Measurements from ENCODE around the gene HNRNPF. TPM values are rescaled to one million over a fixed set of nuclear protein-coding genes. Genes with fewer than 3 reads are reported as not detected.
"Not testable (repeated sequence)": the region's sequence is repeated elsewhere in the genome, so short reads cannot be mapped to it uniquely, and the experiment has no call there.

The HNRNPF gene, protein sequence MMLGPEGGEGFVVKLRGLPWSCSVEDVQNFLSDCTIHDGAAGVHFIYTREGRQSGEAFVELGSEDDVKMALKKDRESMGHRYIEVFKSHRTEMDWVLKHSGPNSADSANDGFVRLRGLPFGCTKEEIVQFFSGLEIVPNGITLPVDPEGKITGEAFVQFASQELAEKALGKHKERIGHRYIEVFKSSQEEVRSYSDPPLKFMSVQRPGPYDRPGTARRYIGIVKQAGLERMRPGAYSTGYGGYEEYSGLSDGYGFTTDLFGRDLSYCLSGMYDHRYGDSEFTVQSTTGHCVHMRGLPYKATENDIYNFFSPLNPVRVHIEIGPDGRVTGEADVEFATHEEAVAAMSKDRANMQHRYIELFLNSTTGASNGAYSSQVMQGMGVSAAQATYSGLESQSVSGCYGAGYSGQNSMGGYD
- 242 TPM for polyA plus RNA-seq

DNA sequence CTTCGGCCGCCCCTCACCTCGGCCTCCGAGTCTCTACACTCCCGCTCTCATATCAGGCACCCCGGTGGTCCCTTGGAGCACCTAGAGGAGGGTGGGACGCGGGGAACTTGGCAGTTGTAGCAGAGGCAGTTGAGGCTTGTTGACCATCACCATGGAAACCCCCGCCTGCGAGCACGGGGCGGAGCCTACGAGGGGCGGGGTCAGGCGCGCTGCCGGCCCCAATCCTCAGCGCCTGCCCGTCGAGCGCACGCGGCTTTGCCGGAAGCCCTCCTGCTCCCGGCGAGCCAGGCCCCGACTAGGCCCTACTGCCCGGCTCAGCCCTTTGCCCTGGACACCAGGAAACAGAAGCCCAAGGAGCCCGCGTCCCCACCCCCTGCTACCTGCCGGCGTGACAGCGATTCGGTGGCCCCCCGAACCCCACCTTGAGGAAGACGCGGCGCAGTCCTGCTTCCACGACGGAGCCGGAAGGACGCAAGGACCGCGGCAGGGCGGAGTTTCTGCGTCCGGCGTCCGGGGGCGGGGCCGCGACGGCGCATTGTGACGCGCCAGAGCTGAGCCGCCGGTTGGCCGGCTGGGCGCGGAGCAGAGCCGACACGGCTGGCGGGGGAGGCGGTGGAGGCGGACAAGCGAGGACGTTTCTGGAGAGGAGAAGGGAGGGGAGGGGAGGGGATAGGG, at the start of gene HNRNPF:
HNRNPF (minus strand) TSS at position 477 of the 675 bp plus-strand sequence. CDS start 21,302 bp downstream, outside the sequence.
- no peaks in the 10 kb centered on the region for H3K27me3 Mint-ChIP-seq
- peak within 1 kb of the TSS; percentile 98 to 100 (median 100) for H3K4me3 Mint-ChIP-seq
- H3K36me3 Mint-ChIP-seq: peaks cover 4% of the 10 kb centered on the region
- H3K27ac Mint-ChIP-seq: peak within 1 kb of the TSS; percentile 99 to 100 (median 100)
- H3K4me1 Mint-ChIP-seq: peaks cover 11 to 25% (median 18%) of the 10 kb centered on the region in 3 donors
- H3K9me3 Mint-ChIP-seq: no peaks in the 10 kb centered on the region

DNA sequence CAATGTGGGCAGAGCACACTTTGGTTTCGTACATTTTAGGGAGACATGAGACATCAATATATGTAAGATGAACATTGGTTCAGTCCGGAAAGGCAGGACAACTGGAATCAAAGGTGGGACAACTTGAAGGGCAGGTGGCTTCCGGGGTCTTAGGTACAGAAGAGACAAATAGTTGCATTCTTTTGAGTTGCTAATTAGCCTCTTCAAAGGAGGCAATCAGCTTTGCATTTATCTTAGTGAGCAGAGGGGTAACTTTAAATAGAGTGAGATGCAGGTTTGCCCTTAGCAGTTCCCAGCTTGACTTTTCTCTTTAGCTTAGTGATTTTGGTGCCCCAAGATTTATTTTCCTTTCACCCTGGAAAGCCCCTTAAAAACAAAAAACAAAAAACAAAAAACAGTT, 49.2 kb upstream of the HNRNPF start:
- Mint-ChIP-seq H3K36me3 (peaks cover 3% of the 10 kb centered on the region), H3K27me3 (no peaks in the 10 kb centered on the region), H3K9me3 (no peaks in the 10 kb centered on the region), H3K4me3 (peak overlapping the region in 1 of 4 donors; percentile 65), H3K4me1 (peaks cover 23 to 30% (median 29%) of the 10 kb centered on the region in 3 donors), H3K27ac (peak overlapping the region in 1 of 3 donors; percentile 90)

DNA sequence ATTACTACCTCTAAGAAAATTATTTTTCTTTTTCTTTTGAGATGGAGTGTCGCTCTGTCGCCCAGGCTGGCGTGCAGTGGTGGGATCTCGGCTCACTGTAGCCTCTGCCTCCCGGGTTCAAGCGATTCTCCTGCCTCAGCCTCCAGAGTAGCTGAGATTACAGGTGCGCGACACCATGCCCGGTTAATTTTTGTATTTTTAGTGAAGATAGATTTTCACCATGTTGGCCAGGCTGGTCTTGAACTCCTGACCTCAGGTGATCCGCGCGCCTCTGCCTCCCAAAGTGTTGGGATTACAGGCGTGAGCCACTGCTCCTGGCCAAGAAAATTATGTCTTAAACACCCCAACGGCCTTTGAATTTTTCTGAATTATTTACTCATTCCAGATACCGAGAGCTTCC, 47.6 kb upstream of the HNRNPF start:
- H3K9me3 Mint-ChIP-seq, H3K36me3 Mint-ChIP-seq, H3K27me3 Mint-ChIP-seq: not testable (repeated sequence)
- Mint-ChIP-seq H3K4me3 (peak overlapping the region in 3 of 4 donors; percentile 28 to 99 (median 94)), H3K27ac (peak overlapping the region; percentile 95 to 99 (median 97)), H3K4me1 (peaks cover 33 to 43% (median 41%) of the 10 kb centered on the region in 3 donors)

DNA sequence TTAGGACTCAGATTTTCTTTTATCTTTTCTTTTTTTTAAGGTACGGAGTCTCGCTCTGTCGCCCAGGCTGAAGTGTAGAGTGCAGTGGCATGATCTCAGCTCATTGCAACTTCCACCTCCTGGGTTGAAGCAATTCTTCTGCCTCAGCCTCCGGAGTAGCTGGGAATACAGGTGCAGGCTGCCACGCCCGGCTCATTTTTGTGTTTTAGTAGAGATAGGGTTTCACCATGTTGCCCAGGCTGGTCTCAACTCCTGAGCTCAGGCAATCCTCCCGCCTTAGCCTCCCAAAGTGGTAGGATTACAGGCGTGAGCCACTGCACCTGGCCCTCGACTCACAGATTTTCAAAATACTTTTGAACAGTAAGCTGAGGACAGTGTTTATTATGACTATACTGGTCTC, 45.0 kb upstream of the HNRNPF start:
- Mint-ChIP-seq H3K27ac (peak overlapping the region; percentile 95 to 99 (median 97)), H3K4me3 (peak overlapping the region; percentile 94 to 99 (median 97)), H3K4me1 (peaks cover 34 to 46% (median 43%) of the 10 kb centered on the region in 3 donors)
- not testable (repeated sequence) for H3K36me3 Mint-ChIP-seq, H3K9me3 Mint-ChIP-seq, H3K27me3 Mint-ChIP-seq

DNA sequence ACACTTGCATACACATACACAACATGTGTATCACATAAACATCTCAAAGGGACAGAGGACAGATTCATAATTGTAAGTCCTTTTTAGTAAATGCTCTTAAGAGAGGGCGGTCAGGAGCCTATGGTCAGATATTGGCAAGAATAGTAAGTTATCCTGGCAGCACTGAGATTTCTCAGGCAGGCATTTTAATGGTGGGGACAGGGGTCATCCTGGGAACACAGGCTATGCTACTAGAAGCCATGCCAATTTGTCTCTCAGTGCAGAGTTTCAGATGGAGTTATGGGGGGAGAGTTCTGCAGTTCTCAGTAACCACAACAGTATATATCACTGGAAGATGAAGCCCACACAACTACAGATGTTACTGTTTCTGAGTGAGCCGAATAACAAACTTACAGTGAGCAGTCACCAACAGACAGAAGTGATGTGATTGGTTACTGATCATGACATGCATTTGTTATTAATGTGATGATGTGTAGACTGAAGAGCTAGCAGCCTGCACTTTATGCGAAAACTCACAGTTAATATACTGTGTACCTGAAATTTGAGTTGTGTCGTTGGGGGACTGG, 44.4 kb upstream of the HNRNPF start:
- Mint-ChIP-seq H3K4me1 (peaks cover 34 to 47% (median 41%) of the 10 kb centered on the region in 3 donors), H3K36me3 (peaks cover 3% of the 10 kb centered on the region), H3K27ac (peak overlapping the region; percentile 90 to 99 (median 97)), H3K9me3 (no peaks in the 10 kb centered on the region), H3K27me3 (no peaks in the 10 kb centered on the region), H3K4me3 (peak overlapping the region; percentile 56 to 94 (median 94))

DNA sequence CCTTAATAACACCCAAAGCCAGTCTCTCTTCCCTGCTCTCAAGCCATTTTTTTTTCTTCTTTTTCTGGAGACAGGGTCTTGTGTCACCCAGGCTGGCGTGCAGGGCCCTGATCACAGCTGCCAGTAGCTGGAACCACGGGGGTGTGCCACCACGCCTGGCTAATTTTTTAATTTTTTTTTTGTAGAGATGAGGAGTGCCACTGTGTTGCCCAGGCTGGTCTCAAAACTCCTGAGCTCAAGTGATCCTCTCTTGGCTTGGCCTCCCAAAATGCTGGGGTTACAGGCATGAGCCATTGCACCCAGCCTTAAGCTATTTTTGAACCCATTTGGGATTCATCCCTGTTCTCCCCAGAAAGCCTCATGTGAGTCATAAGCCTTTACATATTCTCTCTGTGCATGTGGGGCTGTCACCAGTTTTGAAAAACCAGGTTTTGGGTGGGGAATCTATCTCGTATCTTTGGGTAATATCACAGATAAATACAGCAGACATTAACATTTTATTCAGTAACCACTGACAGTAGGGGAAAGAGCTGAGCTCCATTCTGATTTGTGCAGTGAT, 43.4 kb upstream of the HNRNPF start:
- H3K9me3 Mint-ChIP-seq: peaks cover 0 to under 1% (median 0%) of the 10 kb centered on the region in 3 donors
- H3K4me1 Mint-ChIP-seq: peaks cover 34 to 45% (median 40%) of the 10 kb centered on the region in 3 donors
- H3K27ac Mint-ChIP-seq: peak overlapping the region; percentile 97 to 99 (median 97)
- no peaks in the 10 kb centered on the region for H3K27me3 Mint-ChIP-seq
- peaks cover 3% of the 10 kb centered on the region for H3K36me3 Mint-ChIP-seq
- H3K4me3 Mint-ChIP-seq: peak overlapping the region; percentile 77 to 94 (median 94)

DNA sequence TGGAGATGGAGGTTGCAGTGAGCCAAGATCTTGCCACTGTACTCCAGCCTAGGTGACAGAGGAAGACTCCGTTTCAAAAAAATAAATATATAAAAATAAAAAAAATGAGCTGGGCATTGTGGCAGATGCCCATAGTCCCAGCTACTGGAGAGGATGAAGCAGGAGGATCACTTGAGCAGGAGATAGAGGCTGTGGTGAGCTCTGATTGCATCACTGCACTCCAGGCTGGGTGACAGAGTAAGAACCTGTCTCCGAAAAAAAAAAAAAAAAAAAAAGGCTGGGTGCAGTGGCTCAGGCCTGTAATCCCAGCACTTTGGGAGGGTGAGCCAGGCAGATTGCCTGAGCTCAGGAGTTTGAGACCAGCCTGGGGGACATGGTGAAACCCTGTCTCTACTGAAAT, 39.8 kb upstream of the HNRNPF start:
- Mint-ChIP-seq H3K27me3 (no peaks in the 10 kb centered on the region), H3K27ac (peak overlapping the region in 1 of 3 donors; percentile 82), H3K36me3 (no peaks in the 10 kb centered on the region), H3K4me1 (peaks cover 21 to 29% (median 29%) of the 10 kb centered on the region in 3 donors), H3K4me3 (no peak overlapping the region), H3K9me3 (peaks cover 0 to 2% (median 0%) of the 10 kb centered on the region in 3 donors)

DNA sequence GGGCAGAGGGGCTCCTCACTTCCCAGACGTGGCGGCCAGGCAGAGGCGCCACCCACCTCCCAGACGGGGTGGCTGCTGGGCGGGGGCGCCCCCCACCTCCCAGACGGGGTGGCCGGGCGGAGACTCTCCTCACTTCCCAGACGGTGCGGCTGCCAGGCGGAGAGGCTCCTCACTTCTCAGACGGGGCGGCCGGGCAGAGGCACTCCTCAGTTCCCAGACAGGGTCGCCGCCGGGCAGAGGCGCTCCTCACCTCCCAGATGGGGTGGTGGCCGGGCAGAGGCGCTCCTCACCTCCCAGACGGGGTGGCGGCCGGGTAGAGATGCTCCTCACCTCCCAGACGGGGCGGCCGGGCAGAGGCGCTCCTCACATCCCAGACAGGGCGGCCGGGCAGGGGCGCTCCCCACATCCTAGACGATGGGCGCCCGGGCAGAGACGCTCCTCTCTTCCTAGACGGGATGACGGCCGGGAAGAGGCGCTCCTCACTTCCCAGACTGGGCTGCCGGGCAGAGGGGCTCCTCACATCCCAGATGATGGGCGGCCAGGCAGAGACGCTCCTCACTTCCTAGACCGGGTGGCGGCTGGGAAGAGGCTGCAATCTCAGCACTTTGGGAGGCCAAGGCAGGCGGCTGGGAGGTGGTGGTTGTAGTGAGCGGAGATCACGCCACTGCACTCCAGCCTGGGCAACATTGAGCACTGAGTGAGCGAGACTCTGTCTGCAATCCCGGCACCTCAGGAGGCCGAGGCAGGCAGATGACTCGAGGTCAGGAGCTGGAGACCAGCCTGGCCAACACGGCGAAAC, 37.4 kb upstream of the HNRNPF start:
- H3K27me3 Mint-ChIP-seq, H3K36me3 Mint-ChIP-seq, H3K9me3 Mint-ChIP-seq, H3K27ac Mint-ChIP-seq, H3K4me3 Mint-ChIP-seq, H3K4me1 Mint-ChIP-seq: not testable (repeated sequence)

DNA sequence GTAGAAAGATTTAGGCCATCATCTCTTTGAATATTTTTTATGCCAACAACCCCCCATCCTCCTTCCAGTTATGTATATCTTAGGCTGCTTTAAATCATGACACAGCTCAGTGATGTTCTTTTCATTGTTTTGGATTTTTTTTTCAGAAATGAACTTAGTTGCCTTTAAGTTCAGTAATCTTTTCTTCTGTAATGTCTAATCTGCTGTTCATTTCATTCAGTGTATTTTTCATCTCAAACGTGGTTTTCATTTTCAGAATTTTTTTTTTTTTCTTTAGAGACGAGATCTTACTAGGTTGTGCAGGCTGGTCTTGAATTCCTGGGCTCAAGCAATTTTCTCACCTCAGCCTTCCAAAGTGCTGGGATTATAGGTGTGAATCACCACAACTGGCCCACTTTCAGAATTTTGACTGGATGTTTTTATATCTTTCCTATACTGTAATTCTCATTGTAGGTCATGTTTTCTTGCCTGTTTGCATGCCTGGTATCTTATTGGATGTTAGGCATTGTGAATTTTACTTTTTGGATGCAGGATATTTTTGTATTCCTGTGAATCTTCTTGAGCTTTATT, 36.0 kb upstream of the HNRNPF start:
- H3K4me1 Mint-ChIP-seq: peaks cover 5 to 13% (median 9%) of the 10 kb centered on the region in 3 donors

DNA sequence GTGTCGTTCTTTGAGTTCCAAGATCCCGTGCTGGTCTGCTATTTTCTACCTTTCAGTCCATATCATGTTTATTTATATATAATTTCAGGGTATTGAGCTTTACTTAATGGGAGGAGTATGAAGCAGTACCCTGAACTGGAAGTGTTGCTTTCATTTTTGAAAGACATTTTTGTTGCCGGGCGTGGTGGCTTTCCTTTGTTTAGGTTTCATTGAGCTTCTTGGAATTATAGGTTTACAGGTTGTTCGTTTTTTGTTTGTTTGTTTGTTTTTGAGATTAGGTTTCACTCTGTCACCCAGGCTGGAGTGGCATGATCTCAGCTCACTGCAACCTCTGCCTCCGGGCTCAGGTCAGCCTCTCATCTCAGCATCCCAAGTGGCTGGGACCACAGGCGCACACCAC, 35.3 kb upstream of the HNRNPF start:
- H3K4me3 Mint-ChIP-seq: peak overlapping the region in 1 of 4 donors; percentile 73

More for the DNA sequence above, 36.0 kb upstream of the HNRNPF start:
- Mint-ChIP-seq H3K4me3 (no peak overlapping the region), H3K27ac (peak overlapping the region in 1 of 3 donors; percentile 62), H3K9me3 (peaks cover 0 to 2% (median 0%) of the 10 kb centered on the region in 3 donors), H3K36me3 (no peaks in the 10 kb centered on the region), H3K27me3 (no peaks in the 10 kb centered on the region)

DNA sequence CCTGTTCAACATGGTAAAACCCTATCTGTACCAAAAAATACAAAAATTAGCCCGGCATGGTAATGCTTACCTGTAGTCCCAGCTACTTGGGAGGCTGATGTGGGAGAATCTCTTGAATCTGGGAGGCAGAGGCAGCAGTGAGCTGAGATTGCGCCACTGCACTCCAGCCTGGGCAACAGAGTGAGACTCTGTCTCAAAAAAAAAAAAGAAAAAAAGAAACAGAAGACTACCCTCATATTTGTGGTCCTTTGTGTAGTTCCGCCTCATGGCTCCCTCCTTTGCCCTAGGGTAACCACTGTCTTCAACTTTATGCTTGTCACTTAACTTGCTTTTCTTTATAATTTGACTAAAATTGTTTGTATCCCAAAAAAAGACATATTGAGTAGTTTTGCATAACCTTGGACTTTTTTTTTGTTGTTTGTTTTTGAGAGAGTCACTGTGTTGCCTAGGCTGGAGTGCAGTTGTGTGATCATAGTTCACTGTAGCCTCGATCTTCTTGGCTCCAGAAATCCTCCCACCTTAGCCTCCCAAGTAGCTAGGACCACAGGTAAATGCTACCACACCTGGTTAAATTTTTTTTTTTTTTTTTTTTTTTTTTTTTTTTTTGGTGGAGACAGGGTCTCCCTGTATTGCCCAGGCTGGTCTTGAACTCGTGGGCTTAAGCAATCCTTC, 31.6 kb upstream of the HNRNPF start:
- Mint-ChIP-seq H3K9me3 (no peaks in the 10 kb centered on the region), H3K4me1 (peaks cover 16 to 26% (median 25%) of the 10 kb centered on the region in 3 donors), H3K27me3 (no peaks in the 10 kb centered on the region), H3K36me3 (peaks cover 2% of the 10 kb centered on the region), H3K4me3 (peak overlapping the region in 3 of 4 donors; percentile 59 to 79 (median 60)), H3K27ac (peak overlapping the region; percentile 0 to 90 (median 89))

More for the DNA sequence above, 35.3 kb upstream of the HNRNPF start:
- Mint-ChIP-seq H3K9me3 (peaks cover 0 to 2% (median 0%) of the 10 kb centered on the region in 3 donors), H3K36me3 (no peaks in the 10 kb centered on the region), H3K4me1 (peaks cover 10 to 16% (median 11%) of the 10 kb centered on the region in 3 donors), H3K27me3 (no peaks in the 10 kb centered on the region), H3K27ac (no peak overlapping the region)

DNA sequence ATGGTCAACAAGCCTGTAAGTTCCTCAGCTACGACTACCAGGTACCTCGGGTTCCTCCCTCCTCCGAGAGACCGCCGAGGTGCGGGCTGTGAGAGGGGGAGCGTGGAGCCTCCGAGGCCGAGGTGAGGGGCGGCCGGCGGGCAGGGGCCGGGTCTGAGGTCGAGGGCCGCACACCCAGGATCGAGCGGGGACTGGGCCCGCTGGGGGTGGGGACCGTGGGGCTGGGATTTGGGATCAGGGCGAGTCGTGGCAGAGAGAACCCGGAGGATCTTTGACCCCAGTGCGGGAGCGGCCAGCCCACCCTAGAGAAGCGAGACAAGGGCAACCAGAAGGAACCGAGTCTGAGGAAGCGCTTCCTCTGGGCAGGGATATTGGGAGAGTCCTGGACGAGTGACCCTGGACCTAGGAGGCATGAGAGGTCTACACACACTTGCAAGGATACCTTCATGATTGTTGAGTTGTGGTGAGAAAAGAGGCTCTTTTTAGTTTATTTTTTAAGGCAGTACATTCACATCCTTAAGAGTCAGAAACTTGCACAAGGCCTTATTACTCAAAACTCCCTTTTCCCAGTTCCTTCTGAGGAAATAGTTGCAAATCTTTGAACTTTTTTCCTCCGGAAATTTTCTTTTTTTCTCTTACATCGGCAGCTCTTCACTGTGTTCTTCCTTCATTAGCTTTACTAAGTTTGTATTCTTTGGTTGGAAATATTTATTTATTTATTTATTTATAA, 28.3 kb upstream of the HNRNPF start:
- no peaks in the 10 kb centered on the region for H3K27me3 Mint-ChIP-seq
- H3K4me1 Mint-ChIP-seq: peaks cover 16 to 26% (median 26%) of the 10 kb centered on the region in 3 donors
- peak overlapping the region; percentile 97 to 100 (median 100) for H3K4me3 Mint-ChIP-seq
- H3K36me3 Mint-ChIP-seq: peaks cover 2% of the 10 kb centered on the region
- H3K9me3 Mint-ChIP-seq: no peaks in the 10 kb centered on the region
- peak overlapping the region; percentile 99 for H3K27ac Mint-ChIP-seq

All from IgD-negative memory B cell (primary cell).